ENCODE data around the gene S100Z.
A peak's percentile ranks its signal among the peaks of the same experiment; 100 is the strongest.
"Not testable (repeated sequence)": the region's sequence is repeated elsewhere in the genome, so short reads cannot be mapped to it uniquely, and the experiment has no call there.

Gene S100Z

GRCh38 chr5:76849419-76850291 lies at the start of gene S100Z:
Gene S100Z (plus strand): TSS chr5:76850014. CDS start chr5:76875360, 25,346 bp downstream.
- DNase-seq (ENCODE audit: low read depth in 2 of 2): peak in 1 of 2 experiments; percentile 15

GRCh38 chr5:76800579-76800978 lies 49.2 kb upstream of the S100Z start:
- no peak for DNase-seq (ENCODE audit: low read depth in 2 of 2)

- DNase-seq (ENCODE audit: low read depth in 2 of 2): no peak
Measured at GRCh38 chr5:76801159-76801802, 48.5 kb upstream of the S100Z start.

- no peak for DNase-seq (ENCODE audit: low read depth in 2 of 2)
Measured at GRCh38 chr5:76801803-76802195, 48.0 kb upstream of the S100Z start.

GRCh38 chr5:76804266-76804665 lies 45.5 kb upstream of the S100Z start:
- no peak for DNase-seq (ENCODE audit: low read depth in 2 of 2)

GRCh38 chr5:76805821-76806505 lies 43.9 kb upstream of the S100Z start:
- no peak for DNase-seq (ENCODE audit: low read depth in 2 of 2)

- DNase-seq (ENCODE audit: low read depth in 2 of 2): no peak
Measured at GRCh38 chr5:76807296-76807695, 42.5 kb upstream of the S100Z start.

GRCh38 chr5:76808141-76808691 lies 41.6 kb upstream of the S100Z start:
- DNase-seq (ENCODE audit: low read depth in 2 of 2): no peak

- no peak for DNase-seq (ENCODE audit: low read depth in 2 of 2)
Measured at GRCh38 chr5:76809141-76809540, 40.7 kb upstream of the S100Z start.

- no peak for DNase-seq (ENCODE audit: low read depth in 2 of 2)
Measured at GRCh38 chr5:76810236-76810635, 39.6 kb upstream of the S100Z start.

- no peak for DNase-seq (ENCODE audit: low read depth in 2 of 2)
Measured at GRCh38 chr5:76811214-76811613, 38.6 kb upstream of the S100Z start.

GRCh38 chr5:76812209-76812608 lies 37.6 kb upstream of the S100Z start:
- not testable (repeated sequence) for DNase-seq (ENCODE audit: low read depth in 2 of 2)

- DNase-seq (ENCODE audit: low read depth in 2 of 2): no peak
Measured at GRCh38 chr5:76813982-76814562, 35.7 kb upstream of the S100Z start.

- no peak for DNase-seq (ENCODE audit: low read depth in 2 of 2)
Measured at GRCh38 chr5:76816110-76816831, 33.5 kb upstream of the S100Z start.

GRCh38 chr5:76818844-76819831 lies 30.7 kb upstream of the S100Z start, which contains the start of gene F2RL1:
Gene F2RL1 (plus strand): TSS chr5:76819030. CDS start chr5:76819183, 153 bp downstream.
- DNase-seq (ENCODE audit: low read depth in 2 of 2): peak; percentile 14 to 48

GRCh38 chr5:76819851-76820525 lies 29.8 kb upstream of the S100Z start:
- no peak for DNase-seq (ENCODE audit: low read depth in 2 of 2)

- DNase-seq (ENCODE audit: low read depth in 2 of 2): no peak
Measured at GRCh38 chr5:76820526-76820890, 29.3 kb upstream of the S100Z start.

- no peak for DNase-seq (ENCODE audit: low read depth in 2 of 2)
Measured at GRCh38 chr5:76821136-76821535, 28.7 kb upstream of the S100Z start.

GRCh38 chr5:76822105-76822731 lies 27.6 kb upstream of the S100Z start:
- not testable (repeated sequence) for DNase-seq (ENCODE audit: low read depth in 2 of 2)
